HepG2 (cell line): ENCODE results near the gene NCOR2. TPM values are rescaled to one million over a fixed set of nuclear protein-coding genes. Genes with fewer than 3 reads are reported as not detected.

Experiments used
- BCLAF1 ChIP-seq: fragments of 450-650 bp; IDR thresholded peaks from 2 replicates; pipeline ENCODE4 v1.6.1; 2017; ENCODE audit warnings: mild to moderate bottlenecking
- DMAP1 ChIP-seq: IDR thresholded peaks from 2 replicates; pipeline ENCODE4 v1.6.1; 2016
- MXD4 ChIP-seq: IDR thresholded peaks from 2 replicates; pipeline ENCODE4 v1.6.1; 2016; ENCODE audit warnings: mild to moderate bottlenecking, missing biosample characterization, missing genetic modification reagents
- NFE2 ChIP-seq: sonication (generic); formaldehyde crosslinking; IDR thresholded peaks from 2 replicates; pipeline ENCODE4 v1.4.0; 2020; ENCODE audit warnings: missing genetic modification reagents
- RFXAP ChIP-seq: sonication (generic); formaldehyde crosslinking; IDR thresholded peaks from 2 replicates; pipeline ENCODE4 v1.4.0; 2020; ENCODE audit warnings: missing genetic modification reagents, borderline replicate concordance
- ZNF326 ChIP-seq: sonication (generic); formaldehyde crosslinking; IDR thresholded peaks from 2 replicates; pipeline ENCODE4 v1.4.0; 2020; ENCODE audit warnings: missing genetic modification reagents, borderline replicate concordance
- ZNF33A ChIP-seq: sonication (generic); formaldehyde crosslinking; IDR thresholded peaks from 2 replicates; pipeline ENCODE4 v1.5.1; 2020; ENCODE audit warnings: missing genetic modification reagents, mild to moderate bottlenecking, moderate library complexity, borderline replicate concordance
- ZNF44 ChIP-seq: sonication (generic); formaldehyde crosslinking; IDR thresholded peaks from 2 replicates; pipeline ENCODE4 v1.5.1; 2020; ENCODE audit warnings: mild to moderate bottlenecking, missing genetic modification reagents
- ZNF687 ChIP-seq: sonication (generic); formaldehyde crosslinking; IDR thresholded peaks from 2 replicates; pipeline ENCODE4 v1.5.1; 2020; ENCODE audit warnings: mild to moderate bottlenecking, missing genetic modification reagents, moderate library complexity
- polyA plus RNA-seq, 8 experiments: library from polyadenylated mRNA; depleted of rRNA in 3 of 8; stranded (reverse) in 7 of 8; unstranded in 1 of 8; fragments of >200 nt; fragmentation: Illumina TruSeq in 4 of 8; extraction: Trizol in 4 of 8; gene quantifications; 2 replicates each; pipeline versions ENCODE4 v1.2.1 to v1.2.3, GENCODE V29; 2011 to 2016; ENCODE audit warnings: low read depth in 4 of 8, missing spikeins in 1 of 8, mixed read lengths in 1 of 8; ENCODE audit not compliant: insufficient read depth in 1 of 8
- total RNA-seq, 5 experiments: library from RNA; depleted of rRNA; stranded (reverse); fragments of >200 nt; fragmentation: Illumina TruSeq; extraction: Trizol; gene quantifications; 2 replicates each; pipeline ENCODE4 v1.2.3, GENCODE V29; 2016; ENCODE audit warnings: low read depth in 1 of 5

Gene NCOR2
- total and polyA plus RNA-seq, 2 of the 13 experiments (the other 11 are each of a cell fraction or from before 2014, with no cell fraction given): 4.5 to 5.7 TPM

DNA sequence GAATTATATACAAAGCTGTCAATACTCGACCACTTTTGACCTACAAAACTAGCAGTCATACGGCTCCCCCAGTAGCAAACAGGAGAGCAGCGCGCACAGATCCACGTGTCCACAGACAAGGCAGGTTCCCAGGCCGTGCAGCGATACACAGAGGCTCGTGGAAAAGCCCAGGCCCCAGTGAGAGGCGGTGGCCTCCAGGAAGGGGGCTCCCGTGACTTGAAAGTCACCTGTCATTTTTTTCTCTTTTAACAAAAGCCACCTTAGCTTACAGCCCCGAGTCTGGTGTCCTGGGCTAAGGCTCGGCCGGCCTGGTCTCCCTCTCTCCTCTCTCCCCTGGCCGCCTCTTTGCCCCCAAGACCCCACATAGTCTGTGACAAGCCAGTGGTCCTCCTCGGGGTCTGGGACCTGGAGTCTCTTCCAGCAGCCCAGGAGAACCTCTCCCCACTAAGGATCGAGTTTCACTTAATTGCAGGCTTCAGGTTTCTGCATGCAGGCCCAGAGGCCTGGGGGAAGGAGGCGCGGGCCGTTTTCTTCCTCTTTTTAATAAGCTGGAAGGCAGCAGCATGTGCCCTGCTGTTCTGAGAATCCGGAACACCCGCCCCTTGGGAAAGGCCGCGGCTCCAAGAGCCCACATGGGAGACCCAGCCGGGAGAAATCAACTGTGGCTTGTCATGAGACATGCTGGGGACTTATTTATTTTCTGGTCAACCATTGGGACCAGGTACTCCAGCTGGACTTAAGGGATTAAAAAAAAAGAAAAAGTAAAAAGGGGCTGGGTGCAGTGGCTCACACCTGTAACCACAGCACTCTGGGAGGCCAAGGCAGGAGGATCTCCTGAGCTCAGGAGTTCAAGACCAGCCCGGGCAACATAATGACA, 15.9 kb downstream of the NCOR2 start (continued):
- no peak for TF ChIP-seq BCLAF1
- no peak for TF ChIP-seq NFE2 (CRISPR knock-in tag)
- TF ChIP-seq MXD4 (CRISPR knock-in tag): no peak
- no peak for TF ChIP-seq ZNF326
- TF ChIP-seq ZNF33A (CRISPR knock-in tag): no peak
- TF ChIP-seq DMAP1 (CRISPR knock-in tag): no peak
- no peak for TF ChIP-seq ZNF44 (CRISPR knock-in tag)
- no peak for TF ChIP-seq RFXAP (CRISPR knock-in tag)
- no peak for TF ChIP-seq ZNF687 (CRISPR knock-in tag)
